ENCODE data around the gene ZNF574. TPM values are rescaled to one million over a fixed set of nuclear protein-coding genes. Genes with fewer than 3 reads are reported as not detected.
A peak's percentile ranks its signal among the peaks of the same experiment; 100 is the strongest.

The ZNF574 gene
- total RNA-seq, 1 donor from 2014 or later: 7.1 TPM

DNA sequence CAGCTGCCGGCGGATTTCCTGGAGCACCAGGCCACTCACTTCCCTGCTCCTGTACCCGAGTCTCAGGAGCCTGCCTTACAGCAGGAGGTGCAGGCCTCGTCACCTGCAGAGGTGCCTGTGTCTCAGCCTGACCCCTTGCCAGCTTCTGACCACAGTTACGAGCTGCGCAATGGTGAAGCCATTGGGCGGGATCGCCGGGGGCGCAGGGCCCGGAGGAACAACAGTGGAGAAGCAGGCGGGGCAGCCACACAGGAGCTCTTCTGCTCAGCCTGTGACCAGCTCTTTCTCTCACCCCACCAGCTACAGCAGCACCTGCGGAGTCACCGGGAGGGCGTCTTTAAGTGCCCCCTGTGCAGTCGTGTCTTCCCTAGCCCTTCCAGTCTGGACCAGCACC, 3.3 kb downstream of the ZNF574 start:
- TF ChIP-seq CTCF (IDR thresholded peaks at IDR 0.05; ENCODE audit: borderline replicate concordance): no peak
- intact Hi-C loops (cut with micrococcal nuclease): no loop called here
- no peak overlapping the region for H3K27ac ChIP-seq (replicated peaks)
- H3K36me3 ChIP-seq: peaks cover 38% of the 10 kb centered on the region
- peaks cover 41% of the 10 kb centered on the region for H3K4me1 ChIP-seq
- no peaks in the 10 kb centered on the region for H3K27me3 ChIP-seq (ENCODE audit: low read depth)
- no peaks in the 10 kb centered on the region for H3K9me3 ChIP-seq (replicated peaks)
- no peak for DNase-seq
- H3K4me3 ChIP-seq: no peak overlapping the region

DNA sequence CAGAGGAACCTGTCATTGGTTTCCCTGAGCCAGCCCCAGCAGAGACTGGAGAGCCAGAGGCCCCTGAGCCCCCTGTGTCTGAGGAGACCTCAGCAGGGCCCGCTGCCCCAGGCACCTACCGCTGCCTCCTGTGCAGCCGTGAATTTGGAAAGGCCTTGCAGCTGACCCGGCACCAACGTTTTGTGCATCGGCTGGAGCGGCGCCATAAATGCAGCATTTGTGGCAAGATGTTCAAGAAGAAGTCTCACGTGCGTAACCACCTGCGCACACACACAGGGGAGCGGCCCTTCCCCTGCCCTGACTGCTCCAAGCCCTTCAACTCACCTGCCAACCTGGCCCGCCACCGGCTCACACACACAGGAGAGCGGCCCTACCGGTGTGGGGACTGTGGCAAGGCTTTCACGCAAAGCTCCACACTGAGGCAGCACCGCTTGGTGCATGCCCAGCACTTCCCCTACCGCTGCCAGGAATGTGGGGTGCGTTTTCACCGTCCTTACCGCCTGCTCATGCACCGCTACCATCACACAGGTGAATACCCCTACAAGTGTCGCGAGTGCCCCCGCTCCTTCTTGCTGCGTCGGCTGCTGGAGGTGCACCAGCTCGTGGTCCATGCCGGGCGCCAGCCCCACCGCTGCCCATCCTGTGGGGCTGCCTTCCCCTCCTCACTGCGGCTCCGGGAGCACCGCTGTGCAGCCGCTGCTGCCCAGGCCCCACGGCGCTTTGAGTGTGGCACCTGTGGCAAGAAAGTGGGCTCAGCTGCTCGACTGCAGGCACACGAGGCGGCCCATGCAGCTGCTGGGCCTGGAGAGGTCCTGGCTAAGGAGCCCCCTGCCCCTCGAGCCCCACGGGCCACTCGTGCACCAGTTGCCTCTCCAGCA, 4.2 kb downstream of the ZNF574 start:
- H3K27ac ChIP-seq (replicated peaks): no peak overlapping the region
- H3K4me3 ChIP-seq: no peak overlapping the region
- no peaks in the 10 kb centered on the region for H3K27me3 ChIP-seq (ENCODE audit: low read depth)
- H3K36me3 ChIP-seq: peaks cover 38% of the 10 kb centered on the region
- peaks cover 35% of the 10 kb centered on the region for H3K4me1 ChIP-seq
- no peak for TF ChIP-seq CTCF (IDR thresholded peaks at IDR 0.05; ENCODE audit: borderline replicate concordance)
- no peak for DNase-seq
- no peaks in the 10 kb centered on the region for H3K9me3 ChIP-seq (replicated peaks)
- intact Hi-C loops (cut with micrococcal nuclease): no loop called here

- Histone ChIP-seq H3K36me3 (peaks cover 38% of the 10 kb centered on the region), H3K27me3 (ENCODE audit: low read depth) (no peaks in the 10 kb centered on the region), H3K27ac (replicated peaks) (no peak overlapping the region), H3K4me3 (no peak overlapping the region), H3K4me1 (peaks cover 30% of the 10 kb centered on the region), H3K9me3 (replicated peaks) (no peaks in the 10 kb centered on the region)
- intact Hi-C loops (cut with micrococcal nuclease): no loop called here
- no peak for DNase-seq
- TF ChIP-seq CTCF (IDR thresholded peaks at IDR 0.05; ENCODE audit: borderline replicate concordance): no peak
Measured at GRCh38 chr19:42080764-42081375, 4.9 kb downstream of the ZNF574 start.

GRCh38 chr19:42081584-42082203, 5.7 kb downstream of the ZNF574 start:
- intact Hi-C loops (cut with micrococcal nuclease): no loop called here
- Histone ChIP-seq H3K27ac (replicated peaks) (no peak overlapping the region), H3K4me1 (peaks cover 23% of the 10 kb centered on the region), H3K27me3 (ENCODE audit: low read depth) (no peaks in the 10 kb centered on the region), H3K36me3 (peaks cover 38% of the 10 kb centered on the region), H3K9me3 (replicated peaks) (no peaks in the 10 kb centered on the region), H3K4me3 (no peak overlapping the region)
- peak; percentile 53 for TF ChIP-seq CTCF (IDR thresholded peaks at IDR 0.05; ENCODE audit: borderline replicate concordance)
- no peak for DNase-seq

GRCh38 chr19:42083537-42083936, 7.6 kb downstream of the ZNF574 start:
- Histone ChIP-seq H3K27ac (replicated peaks) (no peak overlapping the region), H3K36me3 (peaks cover 37% of the 10 kb centered on the region), H3K27me3 (ENCODE audit: low read depth) (no peaks in the 10 kb centered on the region), H3K4me1 (peaks cover 10% of the 10 kb centered on the region), H3K9me3 (replicated peaks) (no peaks in the 10 kb centered on the region), H3K4me3 (no peak overlapping the region)
- no peak for DNase-seq
- TF ChIP-seq CTCF (IDR thresholded peaks at IDR 0.05; ENCODE audit: borderline replicate concordance): no peak
- intact Hi-C loops (cut with micrococcal nuclease): no loop called here
